DND-41 (cell line): ENCODE results near the gene PIEZO1.
A peak's percentile ranks its signal among the peaks of the same experiment; 100 is the strongest.

Source experiments
- ATAC-seq: fragments of 200-7000 bp; cut with Tn5 transposase; 3 replicates; pipeline ENCODE4 v1.9.1; 2021; ENCODE audit warnings: low read depth; ENCODE audit not compliant: insufficient read depth
- DNase-seq: peaks from one replicate; pipeline ENCODE4 v3.0.0-alpha.2; 2020
- H2AFZ ChIP-seq: 2 replicates; pipeline ENCODE4 v1.6.0; 2012; ENCODE audit warnings: low read depth, low read length
- H3K27ac ChIP-seq: 2 replicates; pipeline ENCODE4 v1.5.1; 2012; ENCODE audit warnings: low read length, inconsistent platforms
- H3K27me3 ChIP-seq: fragments of 200-600 bp; sonication (generic); 2 replicates; pipeline ENCODE4 v1.6.0; 2012; ENCODE audit warnings: low read length, mild to moderate bottlenecking, inconsistent platforms; ENCODE audit not compliant: insufficient read depth, poor library complexity
- H3K36me3 ChIP-seq: 2 replicates; pipeline ENCODE4 v1.5.1; 2012; ENCODE audit warnings: low read length, inconsistent platforms; ENCODE audit not compliant: insufficient read depth
- H3K4me1 ChIP-seq: 2 replicates; pipeline ENCODE4 v1.5.1; 2012; ENCODE audit warnings: mild to moderate bottlenecking, low read length; ENCODE audit not compliant: insufficient read depth
- H3K4me2 ChIP-seq: 2 replicates; pipeline ENCODE4 v1.6.0; 2012; ENCODE audit warnings: mild to moderate bottlenecking, moderate library complexity, low read length, inconsistent platforms; ENCODE audit not compliant: insufficient read depth
- H3K4me3 ChIP-seq, 2 experiments: fragments of 200-600 bp in 1 of 2; shearing (Covaris generic) in 1 of 2; 2 replicates each; pipeline ENCODE4 v1.5.1; 2012 to 2016; ENCODE audit warnings: inconsistent platforms in 2 of 2, low read length in 2 of 2, mild to moderate bottlenecking in 2 of 2, low read depth in 1 of 2, moderate library complexity in 1 of 2
- H3K79me2 ChIP-seq: 2 replicates; pipeline ENCODE4 v1.6.0; 2012; ENCODE audit warnings: low read length, inconsistent platforms; ENCODE audit not compliant: insufficient read depth
- H3K9ac ChIP-seq: 2 replicates; pipeline ENCODE4 v1.6.0; 2012; ENCODE audit warnings: low read depth, mild to moderate bottlenecking, inconsistent platforms, low read length, moderate library complexity
- H3K9me3 ChIP-seq: 2 replicates; pipeline ENCODE4 v1.5.1; 2012; ENCODE audit warnings: low read length, moderate library complexity, mild to moderate bottlenecking, inconsistent platforms; ENCODE audit not compliant: insufficient read depth, severe bottlenecking
- H4K20me1 ChIP-seq: 2 replicates; pipeline ENCODE4 v1.6.0; 2012; ENCODE audit warnings: low read length; ENCODE audit not compliant: insufficient read depth
- CTCF ChIP-seq: IDR thresholded peaks from 2 replicates; pipeline ENCODE4 v1.5.1; 2012; ENCODE audit warnings: borderline replicate concordance, low read length, moderate library complexity, mild to moderate bottlenecking; ENCODE audit not compliant: poor library complexity, severe bottlenecking; ENCODE audit errors: extremely low read depth
- EZH2 ChIP-seq: IDR thresholded peaks from 3 replicates; pipeline ENCODE4 v1.6.1; 2012; ENCODE audit warnings: borderline replicate concordance, low read depth, mild to moderate bottlenecking, moderate library complexity, low read length, inconsistent platforms; ENCODE audit not compliant: severe bottlenecking

The PIEZO1 gene

GRCh38 chr16:88816736-88817535, 31.9 kb upstream of the PIEZO1 start:
- TF ChIP-seq CTCF (no peak), EZH2 (no peak)
- no peak overlapping the region for H3K4me3 ChIP-seq
- H3K4me1 ChIP-seq = peaks cover 10% of the 10 kb centered on the region
- peaks cover 3% of the 10 kb centered on the region; the same call in 1 of the 2 replicates for H3K79me2 ChIP-seq
- no peaks in the 10 kb centered on the region for H3K9me3 ChIP-seq
- no peaks in the 10 kb centered on the region for H3K27me3 ChIP-seq
- H2AFZ ChIP-seq = no peak overlapping the region
- peaks cover 11% of the 10 kb centered on the region for H4K20me1 ChIP-seq
- no peak for DNase-seq
- H3K36me3 ChIP-seq = peaks cover 3% of the 10 kb centered on the region
- H3K4me2 ChIP-seq = no peak overlapping the region
- H3K27ac ChIP-seq = no peak overlapping the region
- ATAC-seq = no peak
- H3K9ac ChIP-seq = no peak overlapping the region

- peak; percentile 75 for DNase-seq
- peak; percentile 53 for ATAC-seq
These were observed 31.0 kb upstream of the PIEZO1 start for GRCh38 chr16:88815901-88816589.

GRCh38 chr16:88815227-88815626, 30.2 kb upstream of the PIEZO1 start:
- no peak overlapping the region for H3K4me3 ChIP-seq
- peaks cover 19% of the 10 kb centered on the region for H3K79me2 ChIP-seq
- peaks cover 21% of the 10 kb centered on the region for H3K4me1 ChIP-seq
- TF ChIP-seq CTCF (no peak), EZH2 (no peak)
- no peaks in the 10 kb centered on the region for H3K27me3 ChIP-seq
- no peak overlapping the region for H3K27ac ChIP-seq
- peaks cover 7% of the 10 kb centered on the region; the same call in 1 of the 2 replicates for H3K36me3 ChIP-seq
- no peak overlapping the region for H3K9ac ChIP-seq
- peaks cover 21% of the 10 kb centered on the region for H4K20me1 ChIP-seq
- no peak overlapping the region for H3K4me2 ChIP-seq
- no peak overlapping the region for H2AFZ ChIP-seq
- no peak for ATAC-seq
- H3K9me3 ChIP-seq = no peaks in the 10 kb centered on the region
- no peak for DNase-seq

More at GRCh38 chr16:88815901-88816589, 31.0 kb upstream of the PIEZO1 start:
- no peak overlapping the region for H3K27ac ChIP-seq
- H3K9me3 ChIP-seq = no peaks in the 10 kb centered on the region
- no peak overlapping the region for H2AFZ ChIP-seq
- H3K4me1 ChIP-seq = peaks cover 13% of the 10 kb centered on the region
- no peak for TF ChIP-seq EZH2
- peak; percentile 98 for TF ChIP-seq CTCF
- no peak overlapping the region for H3K4me3 ChIP-seq
- peaks cover 13% of the 10 kb centered on the region for H4K20me1 ChIP-seq
- no peak overlapping the region for H3K4me2 ChIP-seq
- peaks cover under 1% of the 10 kb centered on the region; the same call in 1 of the 2 replicates for H3K36me3 ChIP-seq
- no peaks in the 10 kb centered on the region for H3K27me3 ChIP-seq
- H3K79me2 ChIP-seq = peaks cover 11% of the 10 kb centered on the region
- no peak overlapping the region for H3K9ac ChIP-seq
